GM18909 (cell line): ENCODE data around the gene ZNF324.

ENCODE experiments used
- ATAC-seq: cut with Tn5 transposase; IDR thresholded peaks from one replicate; pipeline ENCODE4 v1.9.1; 2021; ENCODE audit warnings: mild to moderate bottlenecking; ENCODE audit not compliant: unreplicated experiment, poor library complexity

Gene ZNF324

DNA sequence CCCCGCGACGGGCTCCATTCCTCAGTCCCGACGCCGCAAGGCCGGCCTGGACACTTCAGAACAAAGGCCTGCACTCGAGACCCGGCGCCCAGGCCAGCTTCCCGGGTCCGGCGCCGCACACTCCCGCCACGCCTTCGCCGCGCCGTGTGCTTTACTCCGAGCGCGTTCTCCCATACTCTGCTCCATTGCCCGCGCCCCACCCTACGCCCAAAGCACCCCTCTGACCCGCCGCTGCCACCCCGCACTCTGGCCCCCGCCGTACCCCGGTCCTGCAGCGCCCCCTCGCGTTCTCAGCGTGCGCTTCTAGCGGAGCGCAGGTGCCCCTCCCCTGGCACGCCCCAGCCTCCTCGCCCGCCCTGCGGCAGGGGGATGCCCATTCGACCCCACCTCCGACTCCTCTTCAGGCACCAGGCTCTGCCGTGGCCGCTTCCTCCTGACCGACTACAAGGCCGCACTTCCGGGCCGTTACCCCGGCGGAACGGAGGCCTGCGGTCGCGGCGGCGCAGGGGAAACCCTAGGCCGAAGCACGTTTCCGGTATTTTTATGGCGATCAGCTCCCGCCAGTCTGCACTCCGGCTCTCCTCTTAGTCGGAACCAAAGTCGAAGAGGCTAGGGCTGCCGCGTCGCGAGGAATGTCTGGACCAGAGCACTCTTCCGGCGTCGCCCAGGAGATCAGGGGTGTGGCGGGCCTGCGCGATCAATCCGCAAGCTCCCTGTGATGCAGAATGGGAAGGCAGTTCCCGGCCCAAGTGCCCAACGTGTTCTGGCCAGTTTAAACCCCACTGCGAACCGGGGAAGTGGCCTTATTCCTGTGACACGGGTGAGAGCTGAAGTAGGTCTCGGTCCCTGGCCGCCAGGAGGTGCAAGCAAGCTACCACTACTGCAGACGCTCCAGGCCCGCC lies 52.7 kb downstream of the ZNF324 start, which contains the start of gene ZBTB45:
Gene ZBTB45, minus strand, starts transcription at position 456 of the 902 bp plus-strand sequence. CDS start 2,137 bp downstream, outside the sequence.
- peak; percentile 83 for ATAC-seq

DNA sequence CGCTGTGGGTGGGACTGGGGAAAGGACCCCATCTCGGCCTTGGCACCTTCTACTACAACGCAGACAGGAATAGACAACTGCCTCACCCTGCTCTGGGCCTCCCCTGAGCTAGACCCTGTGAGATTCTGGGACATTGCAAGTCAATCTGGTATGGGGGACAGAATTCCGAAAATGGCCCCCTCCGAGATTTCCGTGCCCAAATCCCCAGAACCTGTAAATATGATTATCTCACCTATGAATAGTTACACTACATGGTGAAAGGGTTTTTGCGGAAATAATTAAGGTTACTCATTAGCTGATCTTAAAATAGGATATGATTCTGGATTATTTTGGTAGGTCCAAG lies 53.3 kb downstream of the ZNF324 start:
- ATAC-seq: no peak

DNA sequence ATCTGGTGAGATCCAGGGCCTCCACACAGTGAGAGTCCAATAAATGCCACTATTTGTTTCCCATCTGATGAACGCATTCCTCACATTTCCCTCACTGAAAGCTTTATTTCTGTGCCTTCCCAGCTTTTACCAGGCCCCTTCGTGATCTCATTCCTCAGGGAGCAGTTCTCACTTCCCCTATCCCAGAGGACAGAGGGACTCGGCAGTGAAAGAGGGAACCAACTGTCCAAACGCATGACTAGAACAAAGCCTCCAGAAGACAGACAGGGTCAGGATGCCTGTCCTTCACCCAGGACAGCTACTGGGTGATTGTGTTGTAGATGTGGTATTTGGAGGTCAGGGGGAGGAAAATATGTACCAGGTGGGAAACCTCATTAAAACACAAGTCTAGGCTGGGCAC lies 54.8 kb downstream of the ZNF324 start:
- no peak for ATAC-seq

DNA sequence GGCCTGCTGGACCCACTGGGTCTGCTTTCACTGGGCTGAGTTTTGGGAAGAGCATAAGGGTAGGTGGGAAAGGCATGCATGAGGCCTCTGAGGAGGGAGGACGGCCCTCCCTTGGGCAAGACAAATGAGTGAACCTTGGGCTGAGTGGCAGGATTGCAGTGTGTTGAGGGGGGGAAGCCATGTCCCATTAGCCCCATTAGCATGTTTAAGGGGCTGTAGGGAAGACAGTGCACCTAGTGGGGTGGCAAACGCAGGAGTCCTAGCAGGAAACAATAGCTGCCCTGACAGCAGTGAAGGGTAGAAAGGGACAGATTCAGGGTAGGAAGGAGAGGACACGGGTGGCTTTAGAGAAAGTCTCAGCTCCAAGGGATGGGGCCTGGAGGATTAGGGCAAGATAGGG lies 55.8 kb downstream of the ZNF324 start:
- ATAC-seq: no peak
